GM18505 (cell line): Measurements from ENCODE around the gene WNT11.

Experiments
- ATAC-seq: cut with Tn5 transposase; IDR thresholded peaks from one replicate; pipeline ENCODE4 v1.9.1; 2021; ENCODE audit not compliant: unreplicated experiment
- POLR2A ChIP-seq: IDR thresholded peaks from 4 replicates; pipeline ENCODE4 v1.6.1; 2011; ENCODE audit warnings: borderline replicate concordance; ENCODE audit not compliant: insufficient read depth, insufficient read length; ENCODE audit errors: extremely low read depth

The WNT11 gene

GRCh38 chr11:76179147-76179546 is 27.2 kb downstream of the WNT11 start:
- no peak for TF ChIP-seq POLR2A
- ATAC-seq = no peak

- no peak for TF ChIP-seq POLR2A
- ATAC-seq = no peak
These were observed 29.0 kb downstream of the WNT11 start for GRCh38 chr11:76177250-76177686.

- no peak for ATAC-seq
These were observed 29.8 kb downstream of the WNT11 start for GRCh38 chr11:76176463-76176862.

GRCh38 chr11:76175783-76176182 is 30.5 kb downstream of the WNT11 start:
- TF ChIP-seq POLR2A = no peak
- ATAC-seq = no peak

More at GRCh38 chr11:76176463-76176862, 29.8 kb downstream of the WNT11 start:
- no peak for TF ChIP-seq POLR2A

GRCh38 chr11:76174330-76174729 is 32.0 kb downstream of the WNT11 start:
- no peak for TF ChIP-seq POLR2A
- ATAC-seq = no peak

GRCh38 chr11:76173663-76174062 is 32.6 kb downstream of the WNT11 start:
- no peak for ATAC-seq
- TF ChIP-seq POLR2A = no peak

- no peak for ATAC-seq
- TF ChIP-seq POLR2A = no peak
These were observed 33.7 kb downstream of the WNT11 start for GRCh38 chr11:76172583-76172982.

GRCh38 chr11:76170468-76170867 is 35.8 kb downstream of the WNT11 start:
- ATAC-seq = no peak
- no peak for TF ChIP-seq POLR2A

GRCh38 chr11:76169473-76169896 is 36.8 kb downstream of the WNT11 start:
- ATAC-seq = no peak
- no peak for TF ChIP-seq POLR2A

GRCh38 chr11:76167590-76167989 is 38.7 kb downstream of the WNT11 start:
- no peak for ATAC-seq

GRCh38 chr11:76166314-76166713 is 40.0 kb downstream of the WNT11 start:
- ATAC-seq = no peak
- no peak for TF ChIP-seq POLR2A

More at GRCh38 chr11:76167590-76167989, 38.7 kb downstream of the WNT11 start:
- no peak for TF ChIP-seq POLR2A

GRCh38 chr11:76164861-76165751 is 41.2 kb downstream of the WNT11 start:
- no peak for TF ChIP-seq POLR2A
- no peak for ATAC-seq

- ATAC-seq = no peak
- no peak for TF ChIP-seq POLR2A
These were observed 42.2 kb downstream of the WNT11 start for GRCh38 chr11:76164081-76164480.

GRCh38 chr11:76163289-76163880 is 42.9 kb downstream of the WNT11 start:
- no peak for ATAC-seq
- no peak for TF ChIP-seq POLR2A
